K562 (cell line): ENCODE measurements around the gene NUP188. TPM values are rescaled to one million over a fixed set of nuclear protein-coding genes. Genes with fewer than 3 reads are reported as not detected.
A peak's percentile ranks its signal among the peaks of the same experiment; 100 is the strongest.

Experiments used
- ARNT ChIP-seq, 2 experiments: fragments of 450-650 bp; IDR thresholded peaks; 2 replicates each; pipeline ENCODE4 v1.6.1; 2016; ENCODE audit warnings: mild to moderate bottlenecking in 1 of 2
- BRF1 ChIP-seq: IDR thresholded peaks from 3 replicates; pipeline ENCODE4 v1.6.1; 2011; ENCODE audit warnings: borderline replicate concordance, mild to moderate bottlenecking; ENCODE audit not compliant: insufficient read length; ENCODE audit errors: extremely low read depth
- DIDO1 ChIP-seq: fragments of 450-650 bp; IDR thresholded peaks from 2 replicates; pipeline ENCODE4 v1.6.1; 2016; ENCODE audit warnings: low read depth, missing biosample characterization, missing genetic modification characterization
- DNMT1 ChIP-seq: fragments of 450-650 bp; IDR thresholded peaks from 2 replicates; pipeline ENCODE4 v1.6.1; 2016; ENCODE audit warnings: antibody characterized with exemption, mild to moderate bottlenecking
- KLF13 ChIP-seq: fragments of 450-650 bp; IDR thresholded peaks from 2 replicates; pipeline ENCODE4 v1.6.1; 2016; ENCODE audit warnings: missing genetic modification characterization, low read depth, mild to moderate bottlenecking, missing compliant biosample characterization, moderate library complexity, borderline replicate concordance
- PCBP1 ChIP-seq: fragments of 200-400 bp; formaldehyde crosslinking; IDR thresholded peaks from 2 replicates; pipeline ENCODE4 v1.6.1; 2018; ENCODE audit warnings: mild to moderate bottlenecking, low read depth, low read length; ENCODE audit not compliant: poor library complexity, severe bottlenecking
- PHF8 ChIP-seq: fragments of 200-600 bp; sonication (generic); IDR thresholded peaks from 2 replicates; pipeline ENCODE4 v1.6.1; 2012; ENCODE audit warnings: mixed run types, mild to moderate bottlenecking, inconsistent platforms, low read length, moderate library complexity, borderline replicate concordance
- PURB ChIP-seq: sonication (generic); formaldehyde crosslinking; IDR thresholded peaks from 2 replicates; pipeline ENCODE4 v1.9.0; 2021; ENCODE audit warnings: low read depth, mild to moderate bottlenecking, missing genetic modification reagents
- SIN3A ChIP-seq, 2 experiments: fragments of 150-350 bp in 1 of 2; IDR thresholded peaks; 2 replicates each; pipeline ENCODE4 v1.6.1; 2011 to 2016; ENCODE audit warnings: borderline replicate concordance in 2 of 2, low read depth in 2 of 2, low read length in 2 of 2, mild to moderate bottlenecking in 2 of 2, moderate library complexity in 2 of 2; ENCODE audit not compliant: control insufficient read depth in 1 of 2
- U2AF1 ChIP-seq: fragments of 200-400 bp; formaldehyde crosslinking; optimal IDR thresholded peaks from 2 replicates; pipeline ENCODE3; 2017; ENCODE audit warnings: mild to moderate bottlenecking, low read depth, low read length, moderate library complexity
- ZBED1 ChIP-seq: IDR thresholded peaks from 2 replicates; pipeline ENCODE4 v1.6.1; 2014
- ZKSCAN1 ChIP-seq: fragments of 150-350 bp; IDR thresholded peaks from 2 replicates; pipeline ENCODE4 v1.6.1; 2016; ENCODE audit warnings: low read depth, low read length
- ZNF133 ChIP-seq: fragments of 250-450 bp; sonication (Bioruptor Pico); IDR thresholded peaks from 2 replicates; pipeline ENCODE4 v1.4.0; 2020; ENCODE audit warnings: mild to moderate bottlenecking
- ZNF398 ChIP-seq: fragments of 250-450 bp; sonication (Bioruptor Pico); IDR thresholded peaks from 2 replicates; pipeline ENCODE4 v1.8.0; 2021; ENCODE audit warnings: moderate library complexity, mild to moderate bottlenecking, inconsistent platforms
- ZNF778 ChIP-seq: fragments of 450-650 bp; formaldehyde crosslinking; IDR thresholded peaks from 2 replicates; pipeline ENCODE4 v1.4.0; 2020; ENCODE audit warnings: mild to moderate bottlenecking, moderate library complexity
- polyA plus RNA-seq, 8 experiments: library from polyadenylated mRNA; depleted of rRNA in 4 of 8; stranded (reverse) in 5 of 8; unstranded in 3 of 8; fragments of >200 nt; fragmentation: Nextera tagmentation in 2 of 8; fragmentation: Illumina TruSeq in 1 of 8; extraction: Ambion mirVana in 2 of 8; extraction: Trizol in 1 of 8; gene quantifications; 2 replicates each; pipeline versions ENCODE4 v1.2.1 to v1.2.3, GENCODE V29; 2011 to 2014; ENCODE audit warnings: inconsistent platforms in 1 of 8, missing spikeins in 1 of 8
- total RNA-seq, 7 experiments: library from RNA; depleted of rRNA in 6 of 7; stranded (reverse); fragments of >200 nt in 6 of 7; fragmentation: Illumina TruSeq in 2 of 7; extraction: Trizol in 2 of 7; gene quantifications; 2 replicates each; pipeline versions ENCODE4 v1.2.1 to v1.2.3, GENCODE V29; 2011 to 2021; ENCODE audit warnings: low replicate concordance in 1 of 7
- TF ChIP-seq, protein P1 (sequence below): IDR thresholded peaks from 2 replicates; pipeline ENCODE4 v1.6.1; 2011; ENCODE audit warnings: borderline replicate concordance, low read depth, mild to moderate bottlenecking, moderate library complexity, low read length; ENCODE audit not compliant: insufficient read depth, poor library complexity, severe bottlenecking
- TF ChIP-seq, protein P2 (sequence below): sonication (generic); formaldehyde crosslinking; IDR thresholded peaks from 2 replicates; pipeline ENCODE4 v1.8.1; 2022; ENCODE audit warnings: missing genetic modification reagents
- TF ChIP-seq, protein P3 (sequence below): fragments of 250-450 bp; sonication (Bioruptor Pico); IDR thresholded peaks from 2 replicates; pipeline ENCODE4 v1.8.0; 2022; ENCODE audit warnings: inconsistent platforms, mild to moderate bottlenecking, moderate library complexity, borderline replicate concordance
- TF ChIP-seq, protein P4 (sequence below): sonication (generic); formaldehyde crosslinking; IDR thresholded peaks from 2 replicates; pipeline ENCODE4 v1.8.0; 2023; ENCODE audit warnings: mild to moderate bottlenecking, missing genetic modification reagents

The NUP188 gene
- total and polyA plus RNA-seq, 9 of the 15 experiments (the other 6 are each of a cell fraction or from before 2014, with no cell fraction given): 11.7 to 135 (median 70.6) TPM

GRCh38 chr9:129006328-129007034 lies 59.0 kb downstream of the NUP188 start (continued):
- TF ChIP-seq, protein P1, sequence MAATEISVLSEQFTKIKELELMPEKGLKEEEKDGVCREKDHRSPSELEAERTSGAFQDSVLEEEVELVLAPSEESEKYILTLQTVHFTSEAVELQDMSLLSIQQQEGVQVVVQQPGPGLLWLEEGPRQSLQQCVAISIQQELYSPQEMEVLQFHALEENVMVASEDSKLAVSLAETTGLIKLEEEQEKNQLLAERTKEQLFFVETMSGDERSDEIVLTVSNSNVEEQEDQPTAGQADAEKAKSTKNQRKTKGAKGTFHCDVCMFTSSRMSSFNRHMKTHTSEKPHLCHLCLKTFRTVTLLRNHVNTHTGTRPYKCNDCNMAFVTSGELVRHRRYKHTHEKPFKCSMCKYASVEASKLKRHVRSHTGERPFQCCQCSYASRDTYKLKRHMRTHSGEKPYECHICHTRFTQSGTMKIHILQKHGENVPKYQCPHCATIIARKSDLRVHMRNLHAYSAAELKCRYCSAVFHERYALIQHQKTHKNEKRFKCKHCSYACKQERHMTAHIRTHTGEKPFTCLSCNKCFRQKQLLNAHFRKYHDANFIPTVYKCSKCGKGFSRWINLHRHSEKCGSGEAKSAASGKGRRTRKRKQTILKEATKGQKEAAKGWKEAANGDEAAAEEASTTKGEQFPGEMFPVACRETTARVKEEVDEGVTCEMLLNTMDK: peak; percentile 99
- peak in 1 of 2 experiments; percentile 46; a peak in 1 of 4 replicates for TF ChIP-seq ARNT (IDR thresholded peaks at IDR 0.05)
- no peak for TF ChIP-seq PHF8
- TF ChIP-seq, protein P2, sequence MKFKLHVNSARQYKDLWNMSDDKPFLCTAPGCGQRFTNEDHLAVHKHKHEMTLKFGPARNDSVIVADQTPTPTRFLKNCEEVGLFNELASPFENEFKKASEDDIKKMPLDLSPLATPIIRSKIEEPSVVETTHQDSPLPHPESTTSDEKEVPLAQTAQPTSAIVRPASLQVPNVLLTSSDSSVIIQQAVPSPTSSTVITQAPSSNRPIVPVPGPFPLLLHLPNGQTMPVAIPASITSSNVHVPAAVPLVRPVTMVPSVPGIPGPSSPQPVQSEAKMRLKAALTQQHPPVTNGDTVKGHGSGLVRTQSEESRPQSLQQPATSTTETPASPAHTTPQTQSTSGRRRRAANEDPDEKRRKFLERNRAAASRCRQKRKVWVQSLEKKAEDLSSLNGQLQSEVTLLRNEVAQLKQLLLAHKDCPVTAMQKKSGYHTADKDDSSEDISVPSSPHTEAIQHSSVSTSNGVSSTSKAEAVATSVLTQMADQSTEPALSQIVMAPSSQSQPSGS (CRISPR knock-in tag): no peak
- TF ChIP-seq ZKSCAN1: peak; percentile 53; the same call in 1 of the 2 replicates
- no peak for TF ChIP-seq ZNF133 (CRISPR knock-in tag)
- TF ChIP-seq SIN3A (IDR thresholded peaks at IDR 0.05; ENCODE audit: borderline replicate concordance in 2 of 2, control insufficient read depth in 1 of 2, low read depth in 2 of 2, low read length in 2 of 2): peak in 1 of 2 experiments; percentile 43; a peak in 1 of 4 replicates
- no peak for TF ChIP-seq BRF1
- no peak for TF ChIP-seq ZBED1
- TF ChIP-seq U2AF1: no peak
- no peak for TF ChIP-seq ZNF398 (CRISPR knock-in tag)
- TF ChIP-seq DNMT1: no peak
- TF ChIP-seq KLF13 (tag): no peak
- no peak for TF ChIP-seq DIDO1 (tag)
- no peak for TF ChIP-seq PURB
- TF ChIP-seq, protein P3, sequence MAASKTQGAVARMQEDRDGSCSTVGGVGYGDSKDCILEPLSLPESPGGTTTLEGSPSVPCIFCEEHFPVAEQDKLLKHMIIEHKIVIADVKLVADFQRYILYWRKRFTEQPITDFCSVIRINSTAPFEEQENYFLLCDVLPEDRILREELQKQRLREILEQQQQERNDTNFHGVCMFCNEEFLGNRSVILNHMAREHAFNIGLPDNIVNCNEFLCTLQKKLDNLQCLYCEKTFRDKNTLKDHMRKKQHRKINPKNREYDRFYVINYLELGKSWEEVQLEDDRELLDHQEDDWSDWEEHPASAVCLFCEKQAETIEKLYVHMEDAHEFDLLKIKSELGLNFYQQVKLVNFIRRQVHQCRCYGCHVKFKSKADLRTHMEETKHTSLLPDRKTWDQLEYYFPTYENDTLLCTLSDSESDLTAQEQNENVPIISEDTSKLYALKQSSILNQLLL: no peak
- TF ChIP-seq ZNF778: no peak
- TF ChIP-seq, protein P4, sequence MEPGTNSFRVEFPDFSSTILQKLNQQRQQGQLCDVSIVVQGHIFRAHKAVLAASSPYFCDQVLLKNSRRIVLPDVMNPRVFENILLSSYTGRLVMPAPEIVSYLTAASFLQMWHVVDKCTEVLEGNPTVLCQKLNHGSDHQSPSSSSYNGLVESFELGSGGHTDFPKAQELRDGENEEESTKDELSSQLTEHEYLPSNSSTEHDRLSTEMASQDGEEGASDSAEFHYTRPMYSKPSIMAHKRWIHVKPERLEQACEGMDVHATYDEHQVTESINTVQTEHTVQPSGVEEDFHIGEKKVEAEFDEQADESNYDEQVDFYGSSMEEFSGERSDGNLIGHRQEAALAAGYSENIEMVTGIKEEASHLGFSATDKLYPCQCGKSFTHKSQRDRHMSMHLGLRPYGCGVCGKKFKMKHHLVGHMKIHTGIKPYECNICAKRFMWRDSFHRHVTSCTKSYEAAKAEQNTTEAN (CRISPR knock-in tag): no peak
- TF ChIP-seq PCBP1: no peak
